Superior temporal gyrus (tissue), 1 donor: ENCODE measurements around the gene CDK17.

Source experiments
- DNase-seq: peaks from one replicate; pipeline ENCODE4 v3.0.0-alpha.2; 2016; ENCODE audit errors: extremely low spot score

CDK17 gene

DNA sequence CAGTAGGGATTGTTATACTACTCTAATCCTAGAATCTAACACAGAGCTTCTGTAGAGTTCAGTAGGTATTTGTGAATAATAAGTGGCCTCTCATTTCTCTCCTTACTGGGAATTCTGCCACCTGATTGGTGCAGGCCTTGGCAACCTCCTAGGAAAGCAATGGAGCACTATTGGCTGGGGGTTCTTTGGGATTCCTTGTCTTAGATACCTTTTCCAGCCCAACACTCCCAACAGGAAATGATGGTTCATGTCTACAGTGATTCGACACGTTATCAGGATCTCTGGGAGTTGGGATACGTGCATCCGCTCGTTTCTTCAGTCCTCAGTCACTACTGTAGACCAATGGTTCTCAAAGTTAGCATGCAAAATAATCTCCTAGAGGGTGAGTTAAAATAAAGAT, 138.7 kb downstream of the CDK17 start:
- no peak for DNase-seq

GRCh38 chr12:96260644-96261043, 139.6 kb downstream of the CDK17 start:
- DNase-seq, result no peak

DNA sequence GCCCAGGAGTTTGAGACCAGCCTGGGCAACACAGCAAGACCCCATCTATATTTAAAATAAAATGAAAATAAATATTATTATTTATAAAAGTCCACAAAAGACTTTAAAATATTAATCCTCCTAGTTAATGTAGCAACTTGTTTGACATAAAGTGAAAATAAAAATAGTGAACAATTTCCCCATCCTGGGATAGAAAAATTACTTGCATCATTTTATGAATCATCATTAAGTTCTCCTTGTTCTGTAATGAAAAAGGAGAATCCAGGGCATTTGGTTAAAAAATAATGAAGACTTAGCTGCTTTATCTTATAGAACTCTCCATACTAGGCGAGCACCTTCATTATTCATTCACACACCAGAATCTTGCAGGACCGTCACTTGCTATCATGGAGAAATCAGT, 140.0 kb downstream of the CDK17 start:
- DNase-seq, result no peak

- no peak for DNase-seq
These were observed 141.9 kb downstream of the CDK17 start for GRCh38 chr12:96258104-96258961.

- DNase-seq, result no peak
These were observed 142.6 kb downstream of the CDK17 start for GRCh38 chr12:96257550-96258103.

- DNase-seq, result no peak
These were observed 143.4 kb downstream of the CDK17 start for GRCh38 chr12:96256672-96257361.

- DNase-seq, result no peak
These were observed 145.2 kb downstream of the CDK17 start for GRCh38 chr12:96255077-96255476.

- DNase-seq, result no peak
These were observed 150.0 kb downstream of the CDK17 start for GRCh38 chr12:96250119-96250685.

- no peak for DNase-seq
These were observed 150.8 kb downstream of the CDK17 start for GRCh38 chr12:96249196-96250118.

GRCh38 chr12:96248136-96248931, 151.9 kb downstream of the CDK17 start:
- DNase-seq, result peak; percentile 67

GRCh38 chr12:96247563-96247962, 152.7 kb downstream of the CDK17 start:
- no peak for DNase-seq

- no peak for DNase-seq
These were observed 153.2 kb downstream of the CDK17 start for GRCh38 chr12:96246926-96247505.

DNA sequence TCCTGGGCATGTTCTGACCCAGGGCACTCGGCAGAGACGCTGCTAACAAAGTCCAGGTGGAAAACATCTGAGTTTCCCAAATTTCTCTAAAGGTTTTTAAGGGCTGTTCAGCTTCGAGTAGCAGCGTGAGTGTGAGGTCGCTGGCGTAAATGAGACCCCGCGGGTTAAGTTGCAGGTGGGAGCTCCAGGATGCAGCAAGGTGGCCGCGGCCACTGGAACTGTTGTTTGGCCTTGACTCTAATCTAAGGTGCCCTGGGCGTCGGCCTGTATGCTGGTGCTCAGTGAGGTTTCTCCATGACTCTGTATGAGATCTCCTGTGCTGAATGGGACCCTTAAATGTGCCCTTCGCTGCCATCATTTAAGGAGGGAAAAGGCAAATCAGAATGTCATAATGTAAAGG, 155.4 kb downstream of the CDK17 start:
- no peak for DNase-seq

DNA sequence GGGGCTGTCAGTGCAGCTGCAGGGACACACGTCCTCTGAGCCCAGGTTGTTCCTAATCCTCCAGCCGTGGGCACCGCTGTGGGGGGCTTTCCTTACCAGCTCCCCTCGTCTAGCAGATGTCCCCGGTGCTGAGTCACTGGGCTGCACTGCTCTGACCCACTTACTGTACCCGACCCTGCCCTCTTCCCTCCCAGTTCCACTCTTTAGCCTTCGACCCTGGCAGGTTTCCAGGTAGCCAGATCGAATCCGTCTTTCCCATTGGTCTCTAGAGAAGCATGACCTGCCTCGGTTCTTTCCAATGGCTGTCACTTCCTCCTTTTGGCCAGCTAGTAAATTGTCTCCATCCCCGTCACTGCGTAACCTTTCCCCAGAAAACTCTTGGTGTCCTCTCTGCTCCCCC, 157.6 kb downstream of the CDK17 start:
- no peak for DNase-seq

DNA sequence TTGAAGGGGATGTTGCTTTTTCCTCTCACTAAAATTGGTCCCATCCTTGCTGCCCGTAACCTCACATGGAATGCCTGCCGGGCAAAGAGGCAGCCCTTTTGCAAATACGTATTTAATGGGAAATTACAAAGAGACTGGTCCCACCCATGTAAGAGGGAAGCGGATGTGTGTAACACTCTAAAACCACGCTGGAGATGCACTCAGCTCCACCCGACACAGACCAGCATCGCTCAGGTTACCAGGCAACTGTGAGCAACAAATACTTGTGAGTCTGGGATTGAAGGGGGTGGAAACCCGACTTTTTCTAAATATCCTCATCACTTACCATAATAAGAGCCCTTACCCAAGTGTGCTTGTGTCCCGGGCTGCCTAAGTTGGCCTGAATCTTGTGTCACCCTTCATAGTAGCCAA, 158.4 kb downstream of the CDK17 start:
- no peak for DNase-seq

DNA sequence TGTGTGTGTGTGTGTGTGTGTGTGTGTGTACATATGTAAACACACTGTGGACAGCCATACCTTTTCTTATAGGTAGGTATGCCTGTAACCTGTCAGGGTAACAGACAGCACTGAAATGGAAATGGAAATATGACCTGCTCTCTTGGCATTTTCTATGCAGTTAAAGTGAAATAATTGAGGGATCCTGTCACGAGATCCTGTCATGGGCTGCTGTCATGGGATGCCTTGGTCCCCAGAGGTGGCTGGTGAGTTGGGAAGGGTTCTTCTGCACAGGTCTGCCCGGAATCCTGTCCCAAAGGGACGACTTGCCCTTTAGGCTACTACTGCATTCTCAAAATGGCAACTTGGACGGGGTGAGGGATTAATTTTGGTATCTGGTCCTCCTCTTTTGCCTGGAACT, 158.8 kb downstream of the CDK17 start:
- no peak for DNase-seq

- no peak for DNase-seq
These were observed 159.6 kb downstream of the CDK17 start for GRCh38 chr12:96240656-96241055.

DNA sequence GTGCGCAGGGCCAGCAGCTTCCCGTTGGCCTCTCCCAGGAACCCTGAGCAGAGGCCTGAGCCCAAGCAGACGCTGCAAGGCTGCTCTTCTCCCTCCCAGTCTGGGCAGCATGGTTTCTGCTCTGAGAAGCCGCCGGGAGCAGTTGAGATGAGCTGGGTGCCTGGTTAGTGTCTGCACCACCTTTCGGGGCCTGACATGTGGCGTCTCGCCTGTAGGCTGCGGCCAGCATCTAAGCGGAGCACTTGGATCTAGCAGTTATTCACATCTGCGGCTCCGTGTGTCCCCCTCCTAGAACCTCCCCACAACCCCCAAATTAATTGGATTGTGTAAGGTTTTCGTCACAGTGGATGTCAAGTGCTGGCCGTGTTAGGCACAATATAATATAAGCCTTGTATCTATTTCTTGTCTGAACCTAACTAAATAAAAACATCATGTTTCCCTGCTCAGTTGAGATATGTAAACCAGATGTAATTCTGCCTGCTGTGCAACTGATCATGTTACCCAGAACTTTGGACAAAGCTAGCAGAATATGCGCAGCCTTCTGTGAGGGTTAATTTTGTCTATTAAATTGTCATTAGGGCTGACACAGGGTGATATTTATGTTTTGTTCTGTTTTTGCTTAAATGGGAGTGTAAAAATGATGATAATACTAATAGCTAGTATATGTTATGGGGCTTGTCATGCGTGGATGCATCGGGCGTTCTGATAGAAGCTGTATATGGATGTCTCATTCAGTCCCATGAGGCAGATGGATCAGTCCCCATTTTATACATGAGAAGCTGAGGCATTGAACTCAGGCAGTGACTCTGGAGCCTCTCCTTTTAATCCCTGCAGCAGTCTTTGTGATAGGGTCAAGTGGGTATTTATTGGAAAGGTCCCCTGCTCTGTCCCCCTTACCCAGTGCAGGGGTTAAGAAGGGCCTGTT, 160.3 kb downstream of the CDK17 start:
- DNase-seq, result no peak
